Skin of body (tissue), 2 donors: ENCODE results near the gene ETDC. TPM values are rescaled to one million over a fixed set of nuclear protein-coding genes. Genes with fewer than 3 reads are reported as not detected.
"Not testable (repeated sequence)": the region's sequence is repeated elsewhere in the genome, so short reads cannot be mapped to it uniquely, and the experiment has no call there.

Experiments
- DNase-seq: peaks from one replicate; lab custom pipeline; 2025; lab: John Stamatoyannopoulos, UW
- total RNA-seq: library from RNA; depleted of rRNA; stranded (reverse); fragments of >200 nt; gene quantifications from one replicate; pipeline ENCODE4 v1.2.3, GENCODE V29; 2014

Gene ETDC
- total RNA-seq = not detected

DNA sequence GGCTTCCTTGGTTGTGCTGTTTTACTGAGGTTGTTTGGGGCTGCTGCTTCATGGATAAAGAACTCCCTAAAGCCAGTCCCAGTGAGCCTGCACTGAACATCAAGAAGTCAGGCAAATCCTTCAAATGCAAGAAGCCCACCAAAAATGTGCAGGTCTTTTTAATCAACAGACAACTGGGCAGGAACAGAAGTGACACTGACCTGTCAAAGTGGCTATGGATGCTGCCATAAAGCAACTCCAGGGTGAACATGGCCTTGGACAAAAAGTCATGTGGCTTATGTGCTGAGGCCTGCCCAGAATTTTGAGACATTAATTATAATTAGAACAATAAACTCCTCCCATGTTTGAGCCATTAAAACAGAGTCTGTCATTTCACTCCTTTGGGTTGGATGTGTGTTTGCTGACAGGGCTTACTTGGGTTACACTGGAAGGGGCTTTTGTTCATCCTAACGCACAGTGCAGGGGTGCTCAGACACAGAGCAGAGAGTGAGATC lies at the start of gene ETDC:
Gene ETDC, plus strand, starts transcription at position 51 of the 494 bp plus-strand sequence. Its CDS starts 0 bp downstream, at position 51.
- DNase-seq = no peak

GRCh38 chrX:135260976-135261375 lies 48.3 kb upstream of the ETDC start:
- not testable (repeated sequence) for DNase-seq

GRCh38 chrX:135263376-135263775 lies 45.9 kb upstream of the ETDC start:
- DNase-seq = not testable (repeated sequence)

- no peak for DNase-seq
Observed at GRCh38 chrX:135264206-135264605, 45.1 kb upstream of the ETDC start.

DNA sequence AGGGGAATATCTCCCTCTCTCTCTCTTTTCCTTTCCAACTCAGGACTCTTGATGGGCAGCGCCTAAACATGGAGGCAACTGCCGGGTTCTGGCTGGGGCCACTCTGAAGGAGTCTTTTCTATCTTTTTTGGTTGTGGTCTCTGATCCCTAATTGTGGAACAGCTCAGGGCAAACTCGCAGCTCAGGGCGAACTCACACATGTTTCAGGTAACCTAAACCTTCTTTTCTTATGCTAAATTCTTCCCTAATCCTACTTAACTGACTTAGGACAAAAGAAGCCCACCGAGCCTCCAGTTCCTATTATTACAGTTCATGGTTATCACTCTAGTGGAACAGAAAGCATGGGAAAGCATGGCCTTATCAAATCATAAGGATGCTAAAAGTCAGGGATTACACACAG lies 36.1 kb upstream of the ETDC start:
- DNase-seq = no peak

DNA sequence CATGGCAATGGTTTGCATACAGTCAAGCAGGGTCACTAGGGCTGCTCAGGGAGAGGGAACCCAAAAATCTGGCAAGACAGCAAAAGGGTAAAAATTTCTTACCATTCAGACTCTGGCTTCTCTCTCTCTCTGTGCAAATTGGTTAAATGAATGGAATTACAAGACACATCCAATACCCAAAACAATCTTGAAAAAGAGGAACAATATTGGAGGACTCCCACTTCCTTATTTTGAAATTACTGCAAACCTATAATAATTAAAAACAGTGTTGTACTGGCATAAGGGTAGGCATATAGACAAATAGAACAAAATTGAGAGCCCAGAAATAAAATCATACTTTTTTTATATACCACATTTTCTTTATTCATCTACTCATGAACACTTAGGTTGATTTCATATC lies 33.3 kb upstream of the ETDC start:
- no peak for DNase-seq

DNA sequence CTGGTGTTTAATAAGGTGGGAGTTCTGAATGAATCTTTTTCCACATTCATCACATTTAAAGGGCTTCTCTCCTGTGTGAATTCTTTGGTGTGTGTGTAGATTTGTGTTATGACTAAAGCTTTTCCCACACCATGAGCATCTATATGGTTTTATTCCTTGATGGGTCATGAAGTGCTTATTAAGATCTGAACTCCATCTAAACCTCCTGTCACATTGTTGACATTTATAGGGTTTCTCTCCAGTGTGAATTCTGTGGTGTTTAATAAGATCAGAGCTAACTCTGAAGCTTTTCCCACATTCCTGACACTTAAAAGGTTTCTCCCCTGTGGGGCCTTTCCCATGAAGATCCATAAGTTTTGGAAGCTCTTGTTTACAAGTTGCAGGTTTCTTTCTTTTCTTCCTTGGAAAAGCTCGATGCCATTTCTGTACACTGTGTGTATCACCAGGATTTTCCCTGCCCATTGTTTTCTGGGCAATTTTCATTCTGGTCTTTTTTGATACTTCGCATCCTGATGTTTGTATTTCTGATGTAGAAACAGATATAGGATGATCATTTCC lies 21.9 kb upstream of the ETDC start:
- DNase-seq = no peak

GRCh38 chrX:135295238-135295943 lies 13.9 kb upstream of the ETDC start:
- peak; percentile 1 for DNase-seq

GRCh38 chrX:135295944-135296305 lies 13.4 kb upstream of the ETDC start:
- no peak for DNase-seq

DNA sequence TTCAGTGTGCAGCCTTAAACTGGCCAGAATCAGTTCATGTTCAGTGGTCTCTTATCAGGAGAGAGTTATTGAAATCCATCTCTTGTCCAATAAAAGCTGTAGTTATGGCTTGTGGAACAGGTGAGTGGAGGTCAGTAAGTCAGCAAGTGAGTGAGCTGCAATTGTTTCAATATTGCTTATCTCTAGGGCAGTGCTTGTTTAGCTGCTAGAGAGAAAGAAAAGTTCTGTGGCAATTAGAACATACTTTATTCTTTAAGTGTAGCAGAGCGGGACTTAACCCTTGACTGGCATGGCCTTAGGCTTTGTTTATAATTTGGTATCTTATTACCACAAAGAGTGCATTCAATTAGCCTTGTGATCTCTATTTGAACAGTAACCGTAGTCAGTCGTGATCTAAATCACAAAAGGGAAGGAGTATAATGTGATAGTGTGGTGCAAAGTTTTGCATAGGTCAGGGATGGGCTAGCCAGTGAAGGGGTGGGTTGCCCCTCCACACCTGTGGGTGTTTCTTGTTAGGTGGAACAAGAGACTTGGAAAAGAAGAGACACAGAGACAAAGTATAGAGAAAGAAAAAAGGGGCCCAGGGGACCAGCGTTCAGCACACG lies 6.9 kb upstream of the ETDC start:
- no peak for DNase-seq

DNA sequence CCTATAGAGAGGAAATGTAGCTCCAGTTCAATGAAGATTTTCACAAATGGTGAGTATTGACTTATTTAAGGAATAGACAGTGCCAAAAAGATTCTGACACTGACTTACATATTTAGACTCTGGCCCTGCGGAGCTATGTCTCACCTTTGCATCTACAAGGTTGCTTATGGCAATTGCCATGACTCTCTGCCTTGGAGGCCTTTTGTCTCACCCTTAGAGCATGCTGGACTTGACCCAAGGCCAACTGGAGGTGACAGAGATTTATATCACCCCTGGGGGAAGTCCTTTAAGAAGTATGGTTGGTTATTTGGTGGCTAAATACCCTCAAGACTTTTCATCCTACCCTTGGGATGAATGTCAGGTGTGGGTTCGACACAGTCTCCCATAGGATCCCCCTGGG lies 4.5 kb upstream of the ETDC start:
- no peak for DNase-seq

- DNase-seq = no peak
Observed at GRCh38 chrX:135307171-135307570, 2.1 kb upstream of the ETDC start.

GRCh38 chrX:135308345-135308855 lies 880 bp upstream of the ETDC start:
- no peak for DNase-seq

DNA sequence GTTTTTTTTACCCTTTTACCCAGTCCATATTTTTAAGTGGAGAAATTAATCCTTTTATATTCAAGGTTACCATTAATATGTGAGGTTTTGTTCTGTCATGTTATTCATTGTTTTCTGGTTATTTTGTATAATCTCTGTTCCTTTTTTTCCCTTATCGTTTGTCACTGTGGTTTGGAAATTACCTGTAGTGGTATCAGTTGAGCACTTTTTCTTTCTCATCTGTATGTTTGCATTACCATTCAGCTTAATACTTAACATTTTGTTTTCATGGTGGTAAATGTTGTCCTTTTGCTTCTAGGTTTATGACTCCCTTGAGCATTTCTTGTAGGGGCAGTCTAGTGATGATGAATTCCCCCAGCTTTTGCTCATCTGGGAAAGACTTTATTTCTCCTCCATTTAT lies 6.6 kb downstream of the ETDC start:
- DNase-seq = no peak

GRCh38 chrX:135324463-135324862 lies 15.2 kb downstream of the ETDC start:
- no peak for DNase-seq

GRCh38 chrX:135325036-135325818 lies 15.9 kb downstream of the ETDC start:
- DNase-seq = not testable (repeated sequence)

- DNase-seq = no peak
Observed at GRCh38 chrX:135327299-135327698, 18.0 kb downstream of the ETDC start.

GRCh38 chrX:135328421-135329005 lies 19.2 kb downstream of the ETDC start:
- no peak for DNase-seq

DNA sequence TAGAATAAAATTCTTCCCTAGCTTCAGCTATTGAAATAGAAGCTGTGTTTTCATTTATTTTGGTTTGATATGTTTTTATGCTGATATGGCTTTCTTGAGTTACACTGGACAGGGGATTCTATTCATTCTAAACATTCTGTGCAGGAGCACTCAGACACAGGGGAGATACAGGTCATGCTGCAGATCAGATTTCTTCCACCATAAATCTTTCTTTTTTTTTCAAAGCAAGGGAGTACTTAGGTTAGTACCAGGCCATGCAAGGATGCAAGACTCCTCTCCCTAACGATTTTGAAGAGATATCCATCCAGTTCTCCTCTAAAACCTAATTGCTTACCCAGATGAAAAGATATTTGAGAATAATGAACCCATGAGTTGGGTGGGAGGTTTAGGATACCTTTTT lies 21.4 kb downstream of the ETDC start:
- DNase-seq = no peak

DNA sequence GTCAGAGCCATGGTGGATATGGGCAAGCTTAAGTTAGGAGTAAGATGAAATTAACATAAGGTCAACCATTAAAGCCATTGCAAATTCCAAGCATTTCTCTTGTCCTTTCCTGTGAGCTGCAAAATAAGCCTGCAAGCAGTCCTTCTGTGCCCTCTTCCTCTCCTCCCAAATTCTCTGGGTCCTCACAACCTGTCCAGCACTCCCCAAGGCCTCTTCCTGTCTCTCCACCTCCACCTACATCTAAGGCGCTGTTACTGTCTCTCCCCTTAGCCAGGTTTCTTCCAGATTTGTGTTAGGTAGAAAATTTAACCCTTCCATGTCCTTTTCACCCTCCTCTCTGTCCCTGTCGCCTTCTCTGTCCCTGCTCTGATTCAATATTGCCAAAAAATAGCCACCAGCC lies 22.2 kb downstream of the ETDC start:
- no peak for DNase-seq

GRCh38 chrX:135340831-135341230 lies 31.6 kb downstream of the ETDC start:
- DNase-seq = peak; percentile 72
